GM23248 (cell line): ENCODE results near the gene ZFAND3. TPM values are rescaled to one million over a fixed set of nuclear protein-coding genes. Genes with fewer than 3 reads are reported as not detected.

ENCODE experiments used
- DNase-seq: peaks from one replicate; pipeline ENCODE4 v3.0.0-alpha.2; 2015
- H2AFZ ChIP-seq: fragments of 200-600 bp; sonication (generic); 2 replicates; pipeline ENCODE4 v1.6.1; 2016; ENCODE audit warnings: antibody characterized with exemption
- H3F3A ChIP-seq: fragments of 200-600 bp; sonication (generic); 2 replicates; pipeline ENCODE4 v1.6.1; 2016; ENCODE audit warnings: mild to moderate bottlenecking, antibody characterized with exemption, mixed run types; ENCODE audit not compliant: insufficient read depth
- H3K27ac ChIP-seq: fragments of 200-600 bp; sonication (generic); 2 replicates; pipeline ENCODE4 v1.5.1; 2016; ENCODE audit warnings: mild to moderate bottlenecking
- H3K27me3 ChIP-seq: fragments of 200-600 bp; sonication (generic); replicated peaks from 2 replicates; pipeline ENCODE4 v1.6.1; 2016; ENCODE audit warnings: mild to moderate bottlenecking; ENCODE audit not compliant: insufficient read depth
- H3K36me3 ChIP-seq: fragments of 200-600 bp; sonication (generic); 2 replicates; pipeline ENCODE4 v1.6.1; 2016; ENCODE audit warnings: low read depth, mild to moderate bottlenecking
- H3K4me1 ChIP-seq: fragments of 200-600 bp; sonication (generic); 2 replicates; pipeline ENCODE4 v1.6.1; 2016; ENCODE audit warnings: mild to moderate bottlenecking; ENCODE audit not compliant: insufficient read depth
- H3K4me2 ChIP-seq: fragments of 200-600 bp; sonication (generic); one replicate; pipeline ENCODE4 v1.6.1; 2016; ENCODE audit warnings: mild to moderate bottlenecking; ENCODE audit not compliant: unreplicated experiment
- H3K4me3 ChIP-seq: fragments of 200-600 bp; sonication (generic); 2 replicates; pipeline ENCODE4 v1.5.1; 2016; ENCODE audit warnings: mild to moderate bottlenecking
- H3K79me2 ChIP-seq: fragments of 200-600 bp; sonication (generic); 2 replicates; pipeline ENCODE4 v1.6.1; 2016; ENCODE audit warnings: mild to moderate bottlenecking; ENCODE audit not compliant: insufficient read depth
- H3K9ac ChIP-seq: fragments of 200-600 bp; sonication (generic); 2 replicates; pipeline ENCODE4 v1.6.1; 2016; ENCODE audit warnings: mild to moderate bottlenecking
- H3K9me2 ChIP-seq: fragments of 200-600 bp; sonication (generic); 2 replicates; pipeline ENCODE4 v1.6.1; 2016; ENCODE audit warnings: mixed run types, mild to moderate bottlenecking, moderate library complexity; ENCODE audit not compliant: insufficient read depth
- H3K9me3 ChIP-seq: fragments of 200-600 bp; sonication (generic); one replicate; pipeline ENCODE4 v1.6.1; 2017; ENCODE audit warnings: low read depth
- H4K20me1 ChIP-seq: fragments of 200-600 bp; sonication (generic); 2 replicates; pipeline ENCODE4 v1.6.0; 2016; ENCODE audit not compliant: insufficient read depth
- EZH2 ChIP-seq: fragments of 200-600 bp; sonication (generic); IDR thresholded peaks from 2 replicates; pipeline ENCODE4 v1.6.1; 2018; ENCODE audit warnings: antibody characterized with exemption, mild to moderate bottlenecking; ENCODE audit not compliant: insufficient read depth, poor library complexity, severe bottlenecking
- EZH2phosphoT487 ChIP-seq: fragments of 200-600 bp; sonication (generic); IDR thresholded peaks from 2 replicates; pipeline ENCODE4 v1.6.1; 2018; ENCODE audit warnings: antibody characterized with exemption, moderate library complexity, mild to moderate bottlenecking, low read depth; ENCODE audit not compliant: insufficient read depth
- WGBS, 2 experiments: methylation state at CpG; one replicate each; pipeline ENCODE4 v1.1.6; 2015 to 2017; ENCODE audit warnings: low lambda C conversion rate in 2 of 2, low coverage in 1 of 2; ENCODE audit errors: missing lambda C conversion rate in 2 of 2; 5-methylcytosine and 5-hydroxymethylcytosine counted together
- in situ Hi-C: fragments of 300-500 bp; cut with MboI; formaldehyde crosslinking; loops from 2 replicates; pipeline ENCODE4 v1.15.0; 2020
- polyA plus RNA-seq: library from polyadenylated mRNA; unstranded; fragments of >200 nt; fragmentation: Nextera tagmentation; extraction: Ambion mirVana; gene quantifications from 2 replicates; pipeline ENCODE4 v1.2.1, GENCODE V29; 2016
- total RNA-seq: library from RNA; depleted of rRNA; stranded (reverse); fragments of >200 nt; shearing (Covaris generic); gene quantifications from 2 replicates; pipeline ENCODE4 v1.2.3, GENCODE V29; 2014

ZFAND3 gene
- total and polyA plus RNA-seq, 2 experiments from 2014 or later = 27.5 to 40.0 TPM

DNA sequence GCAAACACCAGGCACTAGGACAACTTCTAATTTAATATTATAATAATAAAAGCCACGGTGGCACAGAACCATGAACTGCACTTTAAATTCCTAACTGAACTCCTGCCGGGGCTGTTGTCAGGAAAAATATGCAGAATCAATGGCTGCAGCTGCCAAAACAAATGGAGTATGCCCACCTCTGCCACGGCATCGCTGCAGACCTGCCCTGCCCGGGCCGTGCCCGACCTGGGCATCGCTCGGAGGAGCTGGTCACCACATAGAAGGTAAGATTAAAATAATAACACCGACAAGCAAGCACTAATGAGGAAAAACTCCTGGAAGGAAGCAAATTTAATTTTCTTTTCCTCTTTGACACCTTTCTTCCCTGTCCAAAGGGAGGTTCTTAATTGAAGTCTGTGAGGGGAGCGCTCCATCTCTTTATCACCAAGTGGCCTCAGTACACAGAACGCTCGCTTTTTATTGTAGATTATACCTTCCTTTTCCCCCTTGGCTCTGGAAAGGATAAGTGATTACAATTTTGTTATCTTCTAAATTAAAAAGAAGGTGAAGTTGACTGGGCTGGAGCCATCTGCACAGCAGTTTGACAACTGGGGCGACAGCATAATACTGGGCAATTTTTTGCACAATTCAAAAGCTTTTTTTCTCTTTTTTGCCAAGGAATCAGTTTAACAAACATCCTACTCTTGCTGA, 351.3 kb downstream of the ZFAND3 start:
- no peaks in the 10 kb centered on the region for H4K20me1 ChIP-seq
- H3K27ac ChIP-seq = no peak overlapping the region
- no peaks in the 10 kb centered on the region for H3K4me1 ChIP-seq
- no peaks in the 10 kb centered on the region for H3K27me3 ChIP-seq
- no peaks in the 10 kb centered on the region for H3K79me2 ChIP-seq
- DNase-seq = no peak
- TF ChIP-seq EZH2phosphoT487 (no peak), EZH2 (no peak)
- WGBS, 2 experiments = 83 to 88% methylated on average over 14 of the region's 14 CpGs
- H3F3A ChIP-seq = no peaks in the 10 kb centered on the region
- in situ Hi-C loops = no loop called here
- H3K9me3 ChIP-seq = no peaks in the 10 kb centered on the region
- H3K4me3 ChIP-seq = no peak overlapping the region
- H3K36me3 ChIP-seq = no peaks in the 10 kb centered on the region
- no peak overlapping the region for H3K9ac ChIP-seq
- no peaks in the 10 kb centered on the region for H3K9me2 ChIP-seq
- no peak overlapping the region for H2AFZ ChIP-seq
- H3K4me2 ChIP-seq = no peak overlapping the region

GRCh38 chr6:38171997-38172738, 352.6 kb downstream of the ZFAND3 start:
- no peaks in the 10 kb centered on the region for H3F3A ChIP-seq
- H3K9me2 ChIP-seq = no peaks in the 10 kb centered on the region
- 76 to 83% methylated on average over 12 to 13 of the region's 13 CpGs for WGBS, 2 experiments
- H3K4me1 ChIP-seq = no peaks in the 10 kb centered on the region
- no peak overlapping the region for H3K27ac ChIP-seq
- H3K9ac ChIP-seq = no peak overlapping the region
- no peak overlapping the region for H3K4me3 ChIP-seq
- H3K9me3 ChIP-seq = no peaks in the 10 kb centered on the region
- H3K79me2 ChIP-seq = no peaks in the 10 kb centered on the region
- no peak for TF ChIP-seq EZH2
- no peak for TF ChIP-seq EZH2phosphoT487
- in situ Hi-C loops = no loop called here
- no peak for DNase-seq
- H3K27me3 ChIP-seq = no peaks in the 10 kb centered on the region
- H3K36me3 ChIP-seq = no peaks in the 10 kb centered on the region
- no peak overlapping the region for H3K4me2 ChIP-seq
- H2AFZ ChIP-seq = no peak overlapping the region
- no peaks in the 10 kb centered on the region for H4K20me1 ChIP-seq

DNA sequence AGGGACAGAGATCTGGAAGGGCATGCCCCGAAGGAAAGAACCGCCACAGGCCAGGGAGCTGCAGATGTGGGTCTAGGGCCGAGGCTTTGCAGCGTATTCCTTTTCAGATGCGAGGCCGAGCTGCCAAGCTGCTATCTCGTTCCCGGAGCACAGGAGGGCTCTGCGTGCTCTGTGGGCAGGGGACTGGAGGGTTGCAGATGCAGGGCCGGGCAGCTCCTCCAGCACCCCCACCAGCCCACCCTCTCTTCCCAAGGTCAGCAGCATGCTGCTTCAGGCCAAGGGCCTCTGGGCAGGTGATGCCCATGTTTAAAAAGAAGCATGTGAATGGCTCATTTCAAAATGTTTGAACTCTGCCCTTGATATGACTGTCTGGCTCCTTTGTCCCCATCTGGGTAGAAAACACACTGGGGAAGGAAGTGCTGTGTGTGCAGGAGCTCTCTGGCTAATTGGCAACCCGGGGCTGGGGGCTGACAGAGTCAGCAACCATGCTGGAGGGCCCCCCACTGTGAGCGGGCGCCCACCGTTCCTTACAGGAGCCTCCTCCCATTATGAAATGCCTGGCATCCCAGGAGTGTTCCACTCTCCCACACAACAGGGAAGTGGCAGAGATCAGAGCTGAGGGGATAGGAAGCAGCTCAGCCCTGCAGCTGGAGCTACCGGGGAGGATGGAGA, 353.3 kb downstream of the ZFAND3 start:
- H4K20me1 ChIP-seq = no peaks in the 10 kb centered on the region
- no peaks in the 10 kb centered on the region for H3K79me2 ChIP-seq
- no peak overlapping the region for H3K4me2 ChIP-seq
- H3K36me3 ChIP-seq = no peaks in the 10 kb centered on the region
- no peak overlapping the region for H2AFZ ChIP-seq
- H3K9me2 ChIP-seq = no peaks in the 10 kb centered on the region
- 86 to 91% methylated on average over 15 of the region's 15 CpGs for WGBS, 2 experiments
- DNase-seq = no peak
- no peaks in the 10 kb centered on the region for H3K9me3 ChIP-seq
- in situ Hi-C loops = no loop called here
- H3K4me3 ChIP-seq = no peak overlapping the region
- no peak overlapping the region for H3K27ac ChIP-seq
- H3K4me1 ChIP-seq = no peaks in the 10 kb centered on the region
- no peaks in the 10 kb centered on the region for H3K27me3 ChIP-seq
- H3F3A ChIP-seq = no peaks in the 10 kb centered on the region
- TF ChIP-seq EZH2phosphoT487 (no peak), EZH2 (no peak)
- H3K9ac ChIP-seq = no peak overlapping the region

- in situ Hi-C loops = no loop called here
- 90 to 93% methylated on average over 11 of the region's 11 CpGs for WGBS, 2 experiments
- H3K4me3 ChIP-seq = no peak overlapping the region
- no peaks in the 10 kb centered on the region for H3K27me3 ChIP-seq
- no peak overlapping the region for H3K9ac ChIP-seq
- no peaks in the 10 kb centered on the region for H3K79me2 ChIP-seq
- H3K4me1 ChIP-seq = no peaks in the 10 kb centered on the region
- DNase-seq = no peak
- no peak overlapping the region for H2AFZ ChIP-seq
- TF ChIP-seq EZH2 (no peak), EZH2phosphoT487 (no peak)
- H3K9me2 ChIP-seq = no peaks in the 10 kb centered on the region
- H3K9me3 ChIP-seq = no peaks in the 10 kb centered on the region
- H4K20me1 ChIP-seq = no peaks in the 10 kb centered on the region
- no peak overlapping the region for H3K4me2 ChIP-seq
- no peaks in the 10 kb centered on the region for H3K36me3 ChIP-seq
- H3K27ac ChIP-seq = no peak overlapping the region
- no peaks in the 10 kb centered on the region for H3F3A ChIP-seq
These were observed 354.4 kb downstream of the ZFAND3 start for GRCh38 chr6:38173909-38174308.
